NCI-H345 treated with DMSO at 0.1 percent for 48 hours (cell line): Measurements from ENCODE around the gene DNAJC30.
A peak's percentile ranks its signal among the peaks of the same experiment; 100 is the strongest.

Experiments
- DNase-seq: peaks from one replicate; lab custom pipeline; 2025; ENCODE audit not compliant: unreplicated experiment; lab: John Stamatoyannopoulos, UW

Gene DNAJC30

DNA sequence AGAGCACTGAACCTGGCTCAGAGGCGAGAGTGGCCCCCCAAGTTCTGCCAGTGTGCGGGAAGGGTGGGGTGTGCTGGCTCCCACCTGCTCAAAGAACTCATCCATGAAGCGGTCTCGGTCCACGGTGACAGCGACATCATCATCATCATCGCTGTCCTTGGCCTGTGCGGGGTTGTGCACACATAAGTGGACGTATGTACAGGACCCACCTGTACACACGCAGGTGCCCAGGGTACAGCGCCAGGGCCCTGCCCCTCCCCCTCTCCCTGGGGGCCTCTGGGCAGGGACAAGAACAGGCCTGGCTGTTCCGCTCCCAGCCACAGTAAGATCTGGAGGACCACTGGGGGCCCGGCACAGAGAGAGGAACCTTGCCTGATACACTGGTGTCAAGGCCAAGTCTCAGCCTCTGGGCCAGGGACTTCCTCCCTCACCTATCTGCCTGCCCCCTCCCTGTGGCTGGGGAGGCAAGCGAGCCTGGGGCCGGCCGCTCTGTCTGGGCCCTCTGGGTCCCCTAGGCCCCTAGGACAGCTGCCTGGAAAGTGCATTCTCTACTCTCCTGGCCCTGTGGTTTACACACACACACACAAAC lies 25.8 kb upstream of the DNAJC30 start:
- no peak for DNase-seq

DNA sequence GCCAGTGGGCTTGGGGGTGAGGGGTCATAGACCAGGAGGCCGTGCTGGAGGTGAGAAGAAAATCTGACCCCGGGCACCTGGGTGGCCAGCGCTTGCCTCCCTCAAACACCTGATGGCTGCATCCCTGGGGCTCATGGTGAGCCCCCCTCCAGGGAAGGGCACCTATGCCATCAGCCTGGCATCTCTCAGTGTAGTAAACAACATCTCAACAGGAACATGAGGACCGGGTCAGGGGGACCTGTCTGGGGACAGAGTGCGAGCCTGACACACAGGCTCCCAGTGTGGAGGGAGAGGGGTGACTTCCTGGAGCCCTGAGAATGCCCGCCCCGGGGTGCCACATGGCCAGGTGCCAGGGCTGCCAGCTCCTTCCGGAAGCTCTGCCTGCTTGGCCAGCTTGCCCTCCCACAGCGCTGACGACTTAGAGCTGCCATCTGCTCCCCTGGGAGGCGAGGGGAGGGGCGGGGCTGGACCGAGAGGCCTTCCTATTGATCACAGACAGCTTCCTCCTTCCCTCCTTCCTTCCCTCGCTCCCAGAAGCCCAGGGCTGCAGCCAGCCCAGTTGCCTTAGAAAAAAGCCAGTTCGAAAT lies 23.9 kb upstream of the DNAJC30 start:
- DNase-seq: peak; percentile 24

DNA sequence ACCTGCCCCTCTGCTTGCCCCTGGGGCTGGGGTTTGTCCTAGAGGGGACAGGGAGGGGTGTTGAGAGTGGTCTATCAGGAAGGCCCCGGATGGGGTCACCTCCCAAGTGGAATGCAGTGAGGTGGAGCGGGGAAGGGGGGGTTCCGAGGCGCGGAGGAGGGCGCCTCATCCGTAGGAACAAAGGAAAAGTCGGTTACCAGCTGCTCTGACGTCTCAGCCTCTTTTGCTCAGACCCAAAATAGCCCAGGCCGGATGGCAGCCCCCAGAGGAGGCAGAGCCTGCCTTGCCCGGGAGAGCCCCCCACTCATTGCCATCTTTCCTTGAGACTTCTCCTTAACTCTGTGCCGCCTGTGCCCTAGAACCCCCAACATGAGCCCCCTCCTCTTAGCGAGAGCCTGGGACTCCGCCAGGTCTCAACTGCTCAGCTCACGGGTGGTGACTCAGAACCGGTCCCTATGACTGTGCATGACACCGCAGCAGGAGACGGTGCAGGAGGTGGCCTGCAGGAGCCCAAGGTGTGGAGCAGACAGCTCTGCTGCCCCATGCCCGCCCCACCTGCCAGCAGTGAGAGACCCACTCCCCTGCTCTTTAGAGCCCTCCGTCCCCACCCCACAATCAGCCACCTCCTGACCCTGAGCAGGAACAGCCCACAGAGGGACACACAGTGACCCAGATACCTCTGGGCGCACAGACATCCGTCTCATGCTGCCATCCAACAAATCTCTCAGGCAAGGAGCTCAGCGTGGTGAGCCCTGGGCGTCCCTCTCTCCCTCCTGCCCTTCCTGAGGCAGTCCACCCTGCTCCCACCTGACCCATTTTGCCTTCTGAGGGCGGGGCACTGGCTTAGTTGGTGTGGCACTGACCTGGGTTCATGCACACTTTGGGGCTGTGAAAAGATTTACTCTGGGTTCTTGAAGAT lies 23.1 kb upstream of the DNAJC30 start:
- no peak for DNase-seq

DNA sequence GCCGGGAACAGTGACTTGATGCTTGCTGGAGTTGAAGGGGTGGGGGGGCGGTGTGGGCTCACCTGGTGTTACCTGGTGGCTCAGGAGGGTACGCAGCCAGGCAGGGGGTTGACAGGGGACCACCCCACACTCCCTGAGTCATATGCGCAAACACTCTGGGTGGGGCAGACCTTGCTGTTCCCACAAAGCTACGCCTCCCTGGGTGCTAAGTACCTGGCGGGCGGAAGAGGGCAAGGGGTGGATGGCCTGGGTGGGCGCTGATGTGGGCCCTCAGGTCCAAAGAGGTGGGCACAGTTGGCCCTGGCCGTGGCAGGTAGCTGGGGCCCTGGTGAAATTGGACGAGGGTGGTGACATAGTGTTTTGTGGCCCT lies 22.3 kb upstream of the DNAJC30 start:
- no peak for DNase-seq

DNA sequence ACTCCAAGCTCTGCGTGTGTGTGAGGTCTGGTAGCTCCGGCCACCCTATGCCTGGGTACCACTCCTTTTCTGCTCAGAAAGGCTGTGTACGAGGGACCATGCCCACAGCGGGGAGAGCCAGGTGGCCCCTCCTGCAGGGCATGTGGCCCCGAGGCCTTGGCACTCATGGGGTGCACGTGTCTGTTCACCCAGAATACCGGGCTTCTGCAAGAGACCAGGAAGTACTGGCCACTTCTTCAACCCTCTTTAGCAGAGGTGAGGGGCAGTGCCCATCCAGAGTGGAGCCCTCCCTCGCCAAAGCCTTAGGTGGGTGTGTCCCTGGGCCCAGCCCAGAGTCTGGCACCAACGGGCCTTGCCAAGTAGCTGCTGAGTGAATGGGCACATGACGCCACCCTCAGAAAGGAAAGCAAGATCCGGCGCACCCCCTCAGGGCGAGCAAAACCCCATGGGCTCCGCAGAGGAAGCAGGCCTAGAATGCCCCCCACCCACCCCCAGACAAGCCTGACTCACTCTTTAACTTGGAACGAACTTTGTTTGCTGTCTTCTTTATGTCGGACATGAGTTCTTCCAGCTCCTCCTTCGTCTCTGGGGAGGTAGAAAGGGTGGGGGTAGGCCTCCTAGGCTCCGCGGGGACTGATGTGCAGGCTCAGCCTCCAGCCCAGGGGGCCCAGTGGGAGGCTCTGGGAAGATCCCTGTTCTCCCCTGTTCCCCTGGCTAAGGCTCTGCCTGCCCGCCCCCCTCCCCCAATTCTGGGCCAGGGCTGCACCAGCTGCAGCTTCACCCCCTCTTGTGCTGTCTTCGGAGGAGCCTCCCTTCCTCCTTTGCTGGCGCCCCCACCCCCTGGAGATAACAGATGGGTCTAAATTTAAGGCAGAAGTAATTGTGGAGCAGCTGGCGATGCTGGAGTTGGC lies 21.6 kb upstream of the DNAJC30 start:
- DNase-seq: no peak

DNA sequence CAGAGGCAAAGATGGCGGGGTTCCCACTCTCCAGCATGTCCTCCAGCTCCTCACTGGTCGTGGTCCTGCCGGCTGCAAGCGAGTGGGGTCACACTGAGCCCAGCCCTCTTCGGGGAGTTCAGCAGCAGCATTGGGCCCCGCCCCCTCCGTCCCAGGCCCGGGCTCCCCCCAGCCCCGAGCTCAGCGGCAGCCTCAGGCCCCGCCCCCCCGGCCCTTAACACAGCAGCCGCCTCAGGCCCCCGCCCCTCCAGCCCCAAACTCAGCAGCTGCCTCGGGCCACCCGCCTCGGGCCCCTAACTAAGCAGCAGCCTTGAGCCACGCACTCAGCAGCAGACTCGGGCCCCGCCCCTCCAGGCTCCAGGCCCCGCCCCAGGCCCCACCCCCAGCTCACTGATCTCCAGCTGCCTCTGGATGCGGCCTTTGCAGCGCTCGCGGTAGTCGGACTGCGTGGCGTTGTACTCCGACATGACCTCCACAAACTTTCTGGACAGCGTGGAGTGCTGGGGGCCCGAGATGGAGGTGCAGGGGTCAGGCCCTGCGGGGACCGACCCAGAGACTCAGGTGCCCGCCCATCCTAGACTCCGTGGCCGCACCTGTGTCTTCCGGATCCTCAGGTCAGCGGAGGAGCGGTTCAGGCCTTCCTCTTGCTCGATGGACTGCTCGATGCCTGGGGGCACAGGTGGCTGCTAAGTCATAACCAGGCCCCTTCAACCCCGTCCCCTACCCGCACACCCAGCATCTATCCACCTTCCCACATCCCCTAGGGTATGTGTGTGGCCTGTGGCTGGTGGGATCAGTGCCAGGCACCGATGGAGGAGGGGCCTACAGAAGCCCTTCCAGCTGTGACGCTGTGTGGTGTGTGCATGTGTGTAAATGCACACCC lies 20.7 kb upstream of the DNAJC30 start:
- DNase-seq: no peak

DNA sequence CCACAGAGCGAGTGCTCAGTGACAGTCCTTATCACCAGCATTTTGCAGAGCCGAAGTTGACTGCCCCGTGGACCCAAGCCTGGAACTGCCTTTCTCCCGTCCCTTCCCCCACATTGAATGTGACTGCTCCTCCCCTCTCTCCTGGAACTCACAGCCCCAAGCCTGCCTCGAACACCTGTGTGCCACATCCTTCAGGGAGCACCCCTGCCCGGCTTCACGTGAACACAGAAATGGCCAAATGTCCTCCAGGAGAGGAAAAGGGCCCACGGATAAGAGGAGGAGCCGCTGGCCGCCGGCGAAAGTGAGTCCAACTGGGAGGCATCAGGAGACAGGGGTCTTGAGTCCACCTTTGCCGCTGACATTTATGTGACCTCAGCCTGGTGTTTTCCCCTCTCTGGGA lies 20.0 kb upstream of the DNAJC30 start:
- no peak for DNase-seq

DNA sequence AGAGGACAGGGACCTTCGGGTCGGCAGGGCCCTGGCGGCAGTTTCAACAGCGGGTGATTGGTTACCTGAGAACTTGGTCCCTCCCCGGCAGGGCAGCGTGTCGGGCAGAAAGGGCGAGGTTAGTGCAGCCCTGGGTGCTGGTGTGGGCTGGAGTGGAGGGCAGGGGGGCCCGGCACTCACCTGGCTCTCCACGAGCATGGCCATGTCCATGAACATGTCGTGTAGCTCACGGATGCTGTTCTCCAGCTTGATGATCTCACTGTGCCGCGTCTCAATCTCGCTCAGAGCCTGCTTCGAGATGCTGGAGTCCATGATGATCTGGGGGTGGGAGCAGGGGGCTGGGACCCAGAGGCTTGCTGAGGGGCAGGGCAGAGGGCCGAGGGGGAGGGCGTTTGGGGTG lies 19.4 kb upstream of the DNAJC30 start:
- no peak for DNase-seq

DNA sequence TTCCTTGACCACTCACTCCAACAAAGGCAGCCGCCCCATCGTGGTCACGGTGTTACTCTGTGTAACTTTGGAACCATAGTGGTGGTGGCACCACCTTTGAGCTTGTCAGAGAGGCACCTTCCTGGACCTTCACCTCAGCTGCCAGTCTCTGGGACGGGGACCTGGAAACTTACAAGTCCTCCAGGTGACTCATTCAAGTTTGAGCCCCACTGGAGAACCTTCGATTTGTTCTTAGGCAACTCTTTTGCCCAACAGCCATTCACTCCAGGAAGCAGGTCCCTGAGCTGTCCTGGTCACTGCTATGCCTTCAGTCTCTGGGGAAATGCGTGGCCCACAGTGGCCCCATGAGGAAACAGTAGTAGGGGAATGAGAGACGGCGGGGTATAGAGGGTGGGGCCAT lies 19.0 kb upstream of the DNAJC30 start:
- no peak for DNase-seq

DNA sequence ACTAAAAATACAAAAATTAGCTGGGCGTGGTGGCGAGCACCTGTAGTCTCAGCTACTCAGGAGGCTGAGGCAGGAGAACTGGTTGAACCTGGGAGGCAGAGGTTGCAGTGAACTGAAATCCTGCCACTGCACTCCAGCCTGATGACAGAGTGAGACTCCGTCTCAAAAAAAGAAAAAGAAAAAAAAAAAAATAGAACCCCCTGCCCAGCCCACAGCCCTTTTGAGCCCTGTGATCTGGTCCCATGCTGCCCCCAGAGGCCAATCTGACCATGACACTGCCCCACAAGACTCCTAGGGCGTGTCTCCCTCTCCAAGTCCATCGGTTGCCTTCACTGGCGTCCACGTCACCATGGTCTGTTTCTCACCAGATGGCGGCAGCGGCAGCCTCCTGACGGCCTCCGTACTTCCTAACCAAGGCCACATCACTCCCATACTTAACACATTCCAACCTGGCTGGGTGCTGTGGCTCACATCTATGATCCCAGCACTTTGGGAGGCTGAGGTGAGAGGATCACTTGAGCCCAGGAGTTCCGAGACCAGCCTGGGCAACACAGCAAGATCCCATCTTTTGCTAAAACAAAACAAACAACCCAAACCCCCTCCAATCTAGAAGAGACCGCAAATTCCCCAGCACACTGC lies 18.2 kb upstream of the DNAJC30 start:
- DNase-seq: no peak

DNA sequence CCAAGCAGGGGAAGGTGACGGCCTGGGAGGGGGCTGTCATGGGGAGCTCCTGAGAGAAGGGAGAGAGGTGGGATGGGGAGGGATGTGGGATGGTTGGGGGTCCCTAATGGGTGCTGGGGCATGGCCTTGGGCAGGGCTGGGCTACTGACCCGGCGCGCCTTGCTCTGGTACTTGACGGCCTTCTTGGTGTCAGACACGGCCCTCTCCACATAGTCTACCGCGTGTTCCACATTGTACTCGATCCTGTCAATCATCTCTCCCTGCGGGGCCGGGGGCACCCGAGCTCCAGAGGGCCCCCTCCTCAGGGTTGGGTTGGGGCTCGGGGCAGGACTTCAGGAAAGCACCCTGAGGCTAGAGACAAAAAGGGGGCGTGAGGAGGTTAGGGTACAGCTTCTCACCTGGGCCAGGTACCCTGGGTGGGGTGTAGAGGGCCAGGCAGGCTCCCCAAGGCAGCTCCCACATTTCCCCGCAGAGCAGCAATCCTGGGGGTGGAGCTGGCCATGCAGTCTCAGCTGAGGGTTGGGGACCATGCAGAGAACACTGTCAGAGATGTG lies 17.4 kb upstream of the DNAJC30 start:
- no peak for DNase-seq

DNA sequence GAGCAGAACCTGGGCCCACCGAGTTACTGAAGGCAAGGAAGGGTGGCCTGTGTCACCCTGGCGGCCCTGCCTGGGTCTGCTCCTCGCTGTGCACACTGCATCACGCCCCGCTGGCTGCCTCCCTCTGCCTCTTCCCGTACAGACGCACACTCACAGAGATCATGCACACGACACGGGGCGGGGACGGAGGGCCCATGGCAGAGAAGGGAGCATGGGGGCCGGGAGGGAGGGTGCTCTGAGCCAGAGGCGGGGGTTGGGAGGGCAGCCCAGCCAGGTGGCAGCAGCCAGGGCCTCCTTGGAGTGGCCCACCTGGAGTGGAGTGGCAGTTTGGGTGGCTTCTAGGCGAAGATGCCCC lies 16.8 kb upstream of the DNAJC30 start:
- DNase-seq: no peak

DNA sequence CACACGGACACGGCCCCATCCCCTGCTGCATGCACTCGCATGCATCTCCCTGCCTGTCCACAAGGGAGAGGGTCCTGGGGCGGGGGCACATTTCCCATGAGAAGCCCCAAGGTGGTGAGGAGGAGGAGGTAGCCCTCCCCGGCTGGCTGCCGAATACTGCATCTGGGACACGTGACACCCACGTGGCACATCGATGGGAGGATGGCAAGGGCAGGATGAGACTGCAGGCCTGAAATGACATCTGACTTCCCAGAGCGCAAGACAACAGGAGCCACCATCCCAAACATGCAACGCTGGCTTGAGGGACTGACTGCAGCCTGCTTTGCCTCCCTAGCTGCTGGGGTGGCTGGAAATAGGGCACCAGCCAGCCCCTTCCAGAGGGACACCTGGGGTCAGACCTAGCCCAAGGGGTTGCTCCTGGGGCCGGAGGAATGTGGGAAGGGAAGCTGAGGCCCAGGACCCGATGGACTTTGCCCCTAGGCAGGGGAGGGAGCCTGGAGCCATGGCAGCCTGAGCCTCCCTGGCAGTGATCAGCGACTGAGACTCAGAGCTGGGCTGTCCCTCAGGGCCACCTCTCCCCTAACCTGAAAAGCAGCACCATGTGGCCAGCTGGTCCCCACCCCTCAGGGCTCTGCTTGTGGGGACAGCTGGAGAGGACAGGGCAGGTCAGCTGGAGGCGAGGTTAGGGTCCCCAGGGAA lies 16.3 kb upstream of the DNAJC30 start:
- no peak for DNase-seq

DNA sequence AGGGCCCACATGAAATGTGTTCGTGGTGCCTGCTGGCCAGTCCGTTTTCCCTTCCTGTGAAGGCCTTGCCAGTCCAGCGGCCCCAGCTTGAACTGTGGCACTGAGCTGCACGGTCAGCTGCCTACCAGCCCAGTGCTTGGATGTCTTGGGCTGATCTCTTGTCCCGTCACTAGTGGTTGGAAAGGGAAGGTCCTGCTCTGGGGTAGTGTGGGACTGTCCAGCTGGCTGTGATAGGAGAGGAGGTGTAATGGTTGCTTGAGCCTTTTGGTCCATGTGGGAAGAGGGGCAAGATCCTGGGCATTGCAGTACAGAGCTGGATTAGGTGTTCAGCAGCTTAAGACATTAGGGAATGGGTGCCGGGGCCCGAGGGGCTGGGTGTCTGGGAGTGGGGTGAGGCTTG lies 15.2 kb upstream of the DNAJC30 start:
- no peak for DNase-seq

DNA sequence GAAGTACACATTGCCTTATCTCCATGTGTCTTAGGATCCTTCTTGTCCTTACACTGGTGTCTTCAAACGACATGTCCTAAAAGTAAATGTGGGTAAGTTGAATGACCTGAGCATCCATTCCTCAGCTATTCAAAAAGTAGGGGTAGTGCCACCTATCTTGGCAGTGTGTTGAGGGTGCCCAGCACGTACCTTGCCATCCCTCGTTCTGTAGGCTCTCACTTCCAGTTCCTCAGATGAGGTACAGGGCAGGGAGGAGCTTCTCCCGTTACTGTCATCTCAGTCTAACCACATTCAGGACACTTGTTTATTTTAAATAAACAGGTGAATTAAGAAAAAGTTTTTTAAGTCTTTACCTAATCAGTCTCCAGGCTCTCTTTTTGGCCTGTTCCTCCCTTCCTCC lies 13.1 kb upstream of the DNAJC30 start:
- DNase-seq: no peak

DNA sequence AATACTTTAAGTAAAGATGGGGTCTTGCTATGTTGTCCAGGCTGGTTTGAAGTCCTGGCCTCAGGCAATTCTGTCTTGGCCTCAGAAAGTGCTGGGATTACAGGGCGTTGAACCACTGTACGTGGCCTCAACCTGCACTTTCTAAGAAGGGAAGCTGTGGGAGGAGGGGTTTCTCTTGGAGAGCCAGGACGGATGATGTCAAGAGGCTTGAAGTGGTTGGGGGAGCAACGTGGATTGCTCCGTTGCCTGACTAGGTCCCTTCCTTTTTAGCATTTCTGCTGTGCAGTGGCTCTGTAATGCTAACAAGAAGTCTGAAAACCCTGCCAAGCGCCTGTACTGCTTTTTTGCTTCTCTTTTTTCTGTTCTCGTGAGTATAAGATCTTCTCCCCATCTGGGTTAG lies 7.4 kb upstream of the DNAJC30 start:
- no peak for DNase-seq

DNA sequence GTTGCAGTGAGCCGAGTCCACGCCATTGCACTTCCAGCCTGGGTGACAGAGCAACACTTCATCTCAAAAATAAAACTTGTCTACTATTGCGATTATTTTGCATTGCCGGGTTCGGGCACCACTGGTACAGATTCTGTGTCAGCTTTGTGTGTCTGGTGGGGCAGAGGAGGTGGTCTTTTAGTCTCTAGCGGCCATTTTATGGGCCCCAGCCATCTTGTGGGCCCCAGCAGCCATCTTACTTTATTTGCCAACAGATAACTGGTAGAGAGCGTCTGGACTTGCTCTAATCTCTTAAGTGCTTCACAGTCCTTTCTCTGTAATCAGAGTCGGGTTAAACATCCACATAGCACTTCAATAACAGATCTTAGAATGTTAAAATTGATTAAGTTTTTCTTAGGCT lies 5.0 kb upstream of the DNAJC30 start:
- no peak for DNase-seq

DNA sequence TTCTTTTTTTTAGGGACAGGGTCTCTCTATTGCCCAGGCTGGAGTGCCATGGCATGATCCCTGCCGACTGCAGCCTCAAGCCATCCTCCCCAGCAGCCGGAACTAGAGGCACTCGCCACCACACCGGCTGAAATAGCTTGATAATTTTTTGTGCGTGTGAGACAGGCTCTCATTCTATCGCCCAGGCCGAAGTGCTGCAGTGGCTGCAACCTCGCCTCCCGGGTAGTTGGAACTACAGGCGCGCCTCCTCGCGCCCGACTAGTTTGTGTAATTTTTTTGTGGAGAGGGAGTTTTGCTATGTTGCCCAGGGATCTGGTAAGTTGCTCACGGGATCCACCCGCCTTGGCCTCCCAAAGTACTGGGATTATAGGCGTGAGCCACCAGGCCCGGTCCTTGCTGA lies 2.1 kb upstream of the DNAJC30 start:
- DNase-seq: no peak
